SK-N-SH treated with all-trans-retinoic acid at 6 μM for 48 hours (cell line): ENCODE data around the gene IFIT1B.

Experiments
- CREB5 ChIP-seq: fragments of 250-450 bp; sonication (Bioruptor Pico); IDR thresholded peaks from 2 replicates; pipeline ENCODE4 v1.5.1; 2020; ENCODE audit warnings: low read depth, mild to moderate bottlenecking, moderate library complexity
- POU6F1 ChIP-seq: fragments of 250-450 bp; sonication (Bioruptor Pico); IDR thresholded peaks from 2 replicates; pipeline ENCODE4 v1.8.0; 2021; ENCODE audit warnings: low read depth, mild to moderate bottlenecking, moderate library complexity, borderline replicate concordance
- TOX ChIP-seq: fragments of 250-450 bp; sonication (Bioruptor Pico); IDR thresholded peaks from 2 replicates; pipeline ENCODE4 v1.8.0; 2021; ENCODE audit warnings: mild to moderate bottlenecking, moderate library complexity, borderline replicate concordance
- ZNF8 ChIP-seq: fragments of 450-650 bp; formaldehyde crosslinking; IDR thresholded peaks from 2 replicates; pipeline ENCODE4 v1.5.0; 2020; ENCODE audit warnings: mild to moderate bottlenecking, moderate library complexity
- TF ChIP-seq, protein P1 (sequence below): fragments of 250-450 bp; sonication (Bioruptor Pico); IDR thresholded peaks from 2 replicates; pipeline ENCODE4 v1.8.0; 2020; ENCODE audit warnings: mild to moderate bottlenecking, moderate library complexity, borderline replicate concordance

DNA sequence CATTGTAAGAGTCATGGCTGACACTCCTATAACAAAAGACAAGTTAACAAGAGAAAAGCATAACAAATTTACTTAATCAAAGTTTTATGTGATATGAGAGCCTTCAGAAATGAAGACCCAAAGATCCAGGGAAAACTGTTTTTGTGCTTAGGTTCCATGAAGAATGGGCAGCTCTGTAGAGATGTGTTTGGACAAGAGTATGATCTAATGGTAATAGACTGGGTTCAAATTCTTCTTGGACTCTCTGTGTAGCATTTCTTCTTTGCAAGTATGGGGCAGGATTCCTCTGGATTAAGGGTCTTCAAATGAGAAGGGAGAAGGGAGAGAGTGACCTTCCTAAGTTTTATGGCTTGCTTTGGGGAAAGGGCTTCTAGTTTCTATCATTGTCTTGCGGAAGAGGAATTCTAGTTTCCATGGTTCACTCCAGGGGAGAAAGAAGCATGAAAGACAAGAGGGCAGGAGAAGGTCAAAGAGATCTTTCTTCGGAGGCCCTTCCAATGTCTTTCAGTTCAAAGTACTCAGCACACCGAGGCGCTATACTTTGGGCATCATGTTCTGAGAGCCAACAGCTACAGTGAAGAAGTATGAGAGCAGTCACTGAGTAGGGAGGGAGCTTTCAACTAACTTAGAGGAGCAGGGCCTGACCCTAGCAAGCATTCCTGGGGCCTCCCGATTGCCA lies 34.6 kb upstream of the IFIT1B start:
- no peak for TF ChIP-seq TOX (CRISPR knock-in tag)
- no peak for TF ChIP-seq ZNF8 (CRISPR knock-in tag)
- no peak for TF ChIP-seq CREB5 (CRISPR knock-in tag)
- TF ChIP-seq, protein P1, sequence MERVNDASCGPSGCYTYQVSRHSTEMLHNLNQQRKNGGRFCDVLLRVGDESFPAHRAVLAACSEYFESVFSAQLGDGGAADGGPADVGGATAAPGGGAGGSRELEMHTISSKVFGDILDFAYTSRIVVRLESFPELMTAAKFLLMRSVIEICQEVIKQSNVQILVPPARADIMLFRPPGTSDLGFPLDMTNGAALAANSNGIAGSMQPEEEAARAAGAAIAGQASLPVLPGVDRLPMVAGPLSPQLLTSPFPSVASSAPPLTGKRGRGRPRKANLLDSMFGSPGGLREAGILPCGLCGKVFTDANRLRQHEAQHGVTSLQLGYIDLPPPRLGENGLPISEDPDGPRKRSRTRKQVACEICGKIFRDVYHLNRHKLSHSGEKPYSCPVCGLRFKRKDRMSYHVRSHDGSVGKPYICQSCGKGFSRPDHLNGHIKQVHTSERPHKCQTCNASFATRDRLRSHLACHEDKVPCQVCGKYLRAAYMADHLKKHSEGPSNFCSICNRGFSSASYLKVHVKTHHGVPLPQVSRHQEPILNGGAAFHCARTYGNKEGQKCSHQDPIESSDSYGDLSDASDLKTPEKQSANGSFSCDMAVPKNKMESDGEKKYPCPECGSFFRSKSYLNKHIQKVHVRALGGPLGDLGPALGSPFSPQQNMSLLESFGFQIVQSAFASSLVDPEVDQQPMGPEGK (CRISPR knock-in tag) = no peak
- no peak for TF ChIP-seq POU6F1 (CRISPR knock-in tag)
